HepG2 (cell line): ENCODE data around the gene OPRM1. TPM values are rescaled to one million over a fixed set of nuclear protein-coding genes. Genes with fewer than 3 reads are reported as not detected.

ENCODE experiments used
- ATAC-seq: fragments of 200-7000 bp; cut with Tn5 transposase; 3 replicates; pipeline ENCODE4 v1.9.1; 2020; ENCODE audit warnings: mild to moderate bottlenecking, moderate library complexity
- BruUV-seq: library from RNA; stranded (reverse); fragments of 400-500 nt; replicated peaks from 2 replicates; lab custom pipeline; 2021; lab: Mats Ljungman, UMichigan
- CTCF ChIA-PET: fragments of 300-600 bp; formaldehyde crosslinking; extraction: SDS; loops from one replicate; lab custom pipeline; 2021; ENCODE audit warnings: low total read pairs, inconsistent platforms, low intra/inter-chr PET ratio; lab: Yijun Ruan, JAX
- POLR2A ChIA-PET: fragments of 350-600 bp; sonication (Branson Sonifier 250); formaldehyde crosslinking; loops from one replicate; lab custom pipeline; 2020; ENCODE audit warnings: antibody characterized with exemption, inconsistent platforms; lab: Yijun Ruan, JAX
- DNase-seq: peaks from one replicate; pipeline ENCODE4 v3.0.0-alpha.2; 2015; ENCODE audit warnings: low spot score
- FAIRE-seq: peaks from 3 replicates; lab custom pipeline; 2011; peaks lifted over from hg19 to GRCh38; lab: Jason Lieb, UNC
- H2AFZ ChIP-seq: one replicate; pipeline ENCODE4 v1.6.1; 2011; ENCODE audit warnings: low read length, inconsistent platforms
- H3K27ac ChIP-seq: fragments of 300-600 bp; 3 replicates; pipeline ENCODE4 v1.8.0; 2011; ENCODE audit warnings: mixed run types, mild to moderate bottlenecking, mixed read lengths, low read length, inconsistent platforms; ENCODE audit not compliant: insufficient read depth; ENCODE audit errors: extremely low read length
- H3K27me3 ChIP-seq, 2 experiments: fragments of 200-600 bp in 1 of 2; 2 replicates in 1 of 2; 3 replicates in 1 of 2; pipeline versions ENCODE4 v1.6.0 to v1.8.0; 2011; ENCODE audit warnings: low read length in 2 of 2, mild to moderate bottlenecking in 2 of 2, moderate library complexity in 2 of 2, inconsistent platforms in 1 of 2; ENCODE audit not compliant: insufficient read depth in 2 of 2, control insufficient read depth in 1 of 2
- H3K36me3 ChIP-seq, 2 experiments: fragments of 200-600 bp in 1 of 2; replicated peaks in 1 of 2; 2 replicates in 1 of 2; 3 replicates in 1 of 2; pipeline versions ENCODE4 v1.5.1 to v1.8.0; 2011; ENCODE audit warnings: low read length in 2 of 2, inconsistent platforms in 1 of 2; ENCODE audit not compliant: insufficient read depth in 2 of 2, control insufficient read depth in 1 of 2
- H3K4me1 ChIP-seq: 2 replicates; pipeline ENCODE4 v1.5.1; 2012; ENCODE audit warnings: low read length, inconsistent platforms; ENCODE audit not compliant: insufficient read depth
- H3K4me2 ChIP-seq: 2 replicates; pipeline ENCODE4 v1.6.0; 2011; ENCODE audit warnings: low read depth, low read length, inconsistent platforms
- H3K4me3 ChIP-seq, 3 experiments: fragments of 200-600 bp in 1 of 3; sonication (generic), shearing (Covaris generic) in 1 of 3; replicated peaks in 1 of 3; 2 replicates each; pipeline ENCODE4 v1.5.1; 2011 to 2016; ENCODE audit warnings: low read length in 3 of 3, inconsistent platforms in 2 of 3, low read depth in 2 of 3, mild to moderate bottlenecking in 2 of 3, control low read depth in 1 of 3, mixed read lengths in 1 of 3; ENCODE audit not compliant: insufficient read depth in 1 of 3
- H3K79me2 ChIP-seq: one replicate; pipeline ENCODE4 v1.6.1; 2011; ENCODE audit warnings: low read length, inconsistent platforms; ENCODE audit not compliant: insufficient read depth
- H3K9ac ChIP-seq: 2 replicates; pipeline ENCODE4 v1.6.0; 2011; ENCODE audit warnings: mild to moderate bottlenecking, low read depth, low read length, inconsistent platforms; ENCODE audit not compliant: insufficient read depth
- H3K9me3 ChIP-seq: 2 replicates; pipeline ENCODE4 v1.5.1; 2012; ENCODE audit warnings: mild to moderate bottlenecking, low read length
- H4K20me1 ChIP-seq: 2 replicates; pipeline ENCODE4 v1.6.0; 2011; ENCODE audit warnings: inconsistent platforms, mild to moderate bottlenecking, low read length, moderate library complexity; ENCODE audit not compliant: insufficient read depth
- FOXO4 ChIP-seq: sonication (generic); formaldehyde crosslinking; conservative IDR thresholded peaks from 2 replicates; pipeline ENCODE4 v1.8.1; 2023; ENCODE audit warnings: missing genetic modification reagents
- MIER3 ChIP-seq: IDR thresholded peaks from 2 replicates; pipeline ENCODE4 v1.6.1; 2016; ENCODE audit warnings: missing compliant biosample characterization, borderline replicate concordance
- MIXL1 ChIP-seq: IDR thresholded peaks from 2 replicates; pipeline ENCODE4 v1.6.1; 2016
- MTF1 ChIP-seq: sonication (generic); formaldehyde crosslinking; IDR thresholded peaks from 2 replicates; pipeline ENCODE4 v1.5.0; 2020; ENCODE audit warnings: missing genetic modification reagents
- POLR2AphosphoS2 ChIP-seq: IDR thresholded peaks from 2 replicates; pipeline ENCODE4 v1.6.1; 2011; ENCODE audit warnings: low read depth, low read length, improper control_type of control experiment
- RBAK ChIP-seq: sonication (generic); formaldehyde crosslinking; IDR thresholded peaks from 2 replicates; pipeline ENCODE4 v1.5.1; 2020; ENCODE audit warnings: mild to moderate bottlenecking, missing genetic modification reagents
- SIN3B ChIP-seq: fragments of 150-350 bp; IDR thresholded peaks from 2 replicates; pipeline ENCODE4 v1.6.1; 2014; ENCODE audit warnings: low read length
- TFDP1 ChIP-seq: IDR thresholded peaks from 2 replicates; pipeline ENCODE4 v1.6.1; 2016; ENCODE audit warnings: missing compliant biosample characterization, missing genetic modification reagents, borderline replicate concordance
- TOPORS ChIP-seq: sonication (generic); formaldehyde crosslinking; IDR thresholded peaks from 2 replicates; pipeline ENCODE4 v1.8.0; 2023; ENCODE audit warnings: mild to moderate bottlenecking, missing genetic modification reagents
- ZNF256 ChIP-seq: sonication (generic); formaldehyde crosslinking; conservative IDR thresholded peaks from 2 replicates; pipeline ENCODE4 v1.4.0; 2020; ENCODE audit warnings: missing genetic modification reagents
- ZNF276 ChIP-seq: sonication (generic); formaldehyde crosslinking; IDR thresholded peaks from 2 replicates; pipeline ENCODE4 v1.4.0; 2020; ENCODE audit warnings: mild to moderate bottlenecking, low read depth, missing genetic modification reagents
- ZNF616 ChIP-seq: sonication (generic); formaldehyde crosslinking; IDR thresholded peaks from 2 replicates; pipeline ENCODE4 v1.5.0; 2020; ENCODE audit warnings: low read depth, mild to moderate bottlenecking, missing genetic modification reagents
- ZNF646 ChIP-seq: sonication (generic); formaldehyde crosslinking; IDR thresholded peaks from 2 replicates; pipeline ENCODE4 v1.9.0; 2021; ENCODE audit warnings: mild to moderate bottlenecking, missing genetic modification reagents
- ZNF777 ChIP-seq: sonication (generic); formaldehyde crosslinking; IDR thresholded peaks from 2 replicates; pipeline ENCODE4 v1.4.0; 2020; ENCODE audit warnings: missing genetic modification reagents
- WGBS: methylation state at CpG from one replicate; pipeline ENCODE4 v1.1.6; 2017; ENCODE audit warnings: low lambda C conversion rate; 5-methylcytosine and 5-hydroxymethylcytosine counted together
- in situ Hi-C: cut with HindIII; loops from 2 replicates; pipeline ENCODE4 v1.10.0; 2017; ENCODE audit warnings: low pct_unique_long_range_greater_than_20kb; ENCODE audit not compliant: extremely low pct_ligation_motif_present
- intact Hi-C: fragments of 100-400 bp; cut with micrococcal nuclease; formaldehyde crosslinking; loops from one replicate; pipeline ENCODE4 v1.10.0; 2022; ENCODE audit not compliant: unreplicated experiment
- polyA plus RNA-seq, 8 experiments: library from polyadenylated mRNA; depleted of rRNA in 3 of 8; stranded (reverse) in 7 of 8; unstranded in 1 of 8; fragments of >200 nt; fragmentation: Illumina TruSeq in 4 of 8; extraction: Trizol in 4 of 8; gene quantifications; 2 replicates each; pipeline versions ENCODE4 v1.2.1 to v1.2.3, GENCODE V29; 2011 to 2016; ENCODE audit warnings: low read depth in 4 of 8, missing spikeins in 1 of 8, mixed read lengths in 1 of 8; ENCODE audit not compliant: insufficient read depth in 1 of 8
- total RNA-seq, 5 experiments: library from RNA; depleted of rRNA; stranded (reverse); fragments of >200 nt; fragmentation: Illumina TruSeq; extraction: Trizol; gene quantifications; 2 replicates each; pipeline ENCODE4 v1.2.3, GENCODE V29; 2016; ENCODE audit warnings: low read depth in 1 of 5

OPRM1 gene
- total and polyA plus RNA-seq, 2 of the 13 experiments (the other 11 are each of a cell fraction or from before 2014, with no cell fraction given): not detected

- H3K4me1 ChIP-seq: no peaks in the 10 kb centered on the region
- 0% methylated on average over 2 of the region's 2 CpGs for WGBS
- H3K4me3 ChIP-seq: no peak overlapping the region
- H3K9ac ChIP-seq: no peak overlapping the region
- in situ Hi-C loops: no loop called here
- intact Hi-C loops: no loop called here
- ChIA-PET POLR2A (no interaction called here), CTCF (no interaction called here)
- no TSS peak for BruUV-seq
- no peaks in the 10 kb centered on the region for H4K20me1 ChIP-seq
- no peaks in the 10 kb centered on the region for H3K36me3 ChIP-seq
- ATAC-seq (no peak), DNase-seq (no peak), FAIRE-seq (no peak)
- H2AFZ ChIP-seq: no peak overlapping the region
- H3K27me3 ChIP-seq: peaks cover 0 to 10% of the 10 kb centered on the region in 2 experiments; a peak in 1 of 5 replicates
- no peaks in the 10 kb centered on the region for H3K9me3 ChIP-seq
- no peaks in the 10 kb centered on the region for H3K79me2 ChIP-seq
- H3K27ac ChIP-seq: no peak overlapping the region
- H3K4me2 ChIP-seq: no peak overlapping the region
- TF ChIP-seq ZNF777 (CRISPR knock-in tag): no peak
- no peak for TF ChIP-seq MIXL1 (CRISPR knock-in tag)
- TF ChIP-seq POLR2AphosphoS2: no peak
- TF ChIP-seq MTF1 (CRISPR knock-in tag): no peak
- no peak for TF ChIP-seq ZNF646
- TF ChIP-seq RBAK (CRISPR knock-in tag): no peak
- TF ChIP-seq TOPORS (CRISPR knock-in tag): no peak
- TF ChIP-seq ZNF616 (CRISPR knock-in tag): no peak
- TF ChIP-seq FOXO4 (CRISPR knock-in tag): no peak
- no peak for TF ChIP-seq SIN3B
- no peak for TF ChIP-seq ZNF256 (CRISPR knock-in tag)
- TF ChIP-seq ZNF276 (CRISPR knock-in tag): no peak
- no peak for TF ChIP-seq TFDP1
- no peak for TF ChIP-seq MIER3 (CRISPR knock-in tag)
These were observed 73.3 kb downstream of the OPRM1 start for GRCh38 chr6:154112181-154112809.
